Liver (tissue), 9 donors: ENCODE measurements around the gene TUBB6. TPM values are rescaled to one million over a fixed set of nuclear protein-coding genes. Genes with fewer than 3 reads are reported as not detected.

Experiments used
- DNase-seq: peaks from one replicate; pipeline ENCODE4 v3.0.0-alpha.2; 2017; ENCODE audit warnings: low spot score
- H3K27ac ChIP-seq, 2 donors: one replicate each; pipeline ENCODE4 v1.7.0; 2013; ENCODE audit warnings: inconsistent platforms in 2 of 2, low read length in 2 of 2, control low read depth in 1 of 2, low read depth in 1 of 2, mild to moderate bottlenecking in 1 of 2
- H3K27me3 ChIP-seq, 4 donors: one replicate each; pipeline versions ENCODE4 v1.6.1 to v1.7.0; 2013; ENCODE audit warnings: low read length in 3 of 4, inconsistent platforms in 1 of 4, mild to moderate bottlenecking in 1 of 4, moderate library complexity in 1 of 4; ENCODE audit not compliant: control insufficient read depth in 4 of 4, insufficient read depth in 4 of 4
- H3K36me3 ChIP-seq, 4 donors: one replicate each; pipeline versions ENCODE4 v1.6.1 to v1.7.0; 2013; ENCODE audit warnings: low read length in 3 of 4, mild to moderate bottlenecking in 3 of 4, low read depth in 1 of 4, moderate library complexity in 1 of 4; ENCODE audit not compliant: control insufficient read depth in 4 of 4, insufficient read depth in 3 of 4
- H3K4me1 ChIP-seq, 4 donors: one replicate each; pipeline versions ENCODE4 v1.6.1 to v1.7.0; 2013; ENCODE audit warnings: low read length in 3 of 4, mild to moderate bottlenecking in 3 of 4, moderate library complexity in 1 of 4; ENCODE audit not compliant: control insufficient read depth in 4 of 4, insufficient read depth in 4 of 4
- H3K4me3 ChIP-seq, 3 donors: one replicate each; pipeline versions ENCODE4 v1.6.1 to v1.7.0; 2013; ENCODE audit warnings: low read length in 3 of 3, control low read depth in 1 of 3, low read depth in 1 of 3, mild to moderate bottlenecking in 1 of 3
- H3K9ac ChIP-seq, 2 donors: one replicate each; pipeline ENCODE4 v1.7.0; 2013; ENCODE audit warnings: low read length in 2 of 2, mild to moderate bottlenecking in 2 of 2, moderate library complexity in 2 of 2, control low read depth in 1 of 2, low read depth in 1 of 2
- H3K9me3 ChIP-seq, 4 donors: one replicate each; pipeline versions ENCODE4 v1.6.1 to v1.7.0; 2013; ENCODE audit warnings: low read length in 3 of 4; ENCODE audit not compliant: control insufficient read depth in 4 of 4
- EGR1 ChIP-seq, 2 donors: IDR thresholded peaks; 2 replicates each; pipeline ENCODE4 v1.6.1; 2016 to 2018; ENCODE audit warnings: antibody characterized with exemption in 2 of 2, low read depth in 2 of 2
- FOXA1 ChIP-seq: IDR thresholded peaks from 2 replicates; pipeline ENCODE4 v1.6.1; 2016; ENCODE audit warnings: antibody characterized with exemption
- GABPA ChIP-seq, 2 donors: IDR thresholded peaks in 1 of 2; conservative IDR thresholded peaks in 1 of 2; 2 replicates each; pipeline ENCODE4 v1.6.1; 2016; ENCODE audit warnings: antibody characterized with exemption in 2 of 2, mild to moderate bottlenecking in 1 of 2, moderate library complexity in 1 of 2
- HNF4A ChIP-seq, 2 donors: conservative IDR thresholded peaks; 2 replicates each; pipeline ENCODE4 v1.6.1; 2016; ENCODE audit warnings: antibody characterized with exemption in 2 of 2, mild to moderate bottlenecking in 2 of 2
- JUND ChIP-seq, 2 donors: IDR thresholded peaks; 2 replicates each; pipeline ENCODE4 v1.6.1; 2016; ENCODE audit warnings: antibody characterized with exemption in 2 of 2
- NR2F2 ChIP-seq: IDR thresholded peaks from 2 replicates; pipeline ENCODE4 v1.6.1; 2016; ENCODE audit warnings: antibody characterized with exemption
- RXRA ChIP-seq, 2 donors: IDR thresholded peaks; 2 replicates each; pipeline ENCODE4 v1.6.1; 2017 to 2018; ENCODE audit warnings: antibody characterized with exemption in 2 of 2, mild to moderate bottlenecking in 1 of 2
- SP1 ChIP-seq: IDR thresholded peaks from 2 replicates; pipeline ENCODE4 v1.6.1; 2018; ENCODE audit warnings: antibody characterized with exemption, mild to moderate bottlenecking
- TAF1 ChIP-seq: conservative IDR thresholded peaks from 2 replicates; pipeline ENCODE4 v1.6.1; 2016; ENCODE audit warnings: antibody characterized with exemption, mild to moderate bottlenecking
- YY1 ChIP-seq: IDR thresholded peaks from 2 replicates; pipeline ENCODE4 v1.6.1; 2016; ENCODE audit warnings: antibody characterized with exemption, mild to moderate bottlenecking
- WGBS: extraction: QIAGEN DNeasy Blood & Tissue Kit; methylation state at CpG from one replicate; pipeline ENCODE4 v1.1.7; 2013; 5-methylcytosine and 5-hydroxymethylcytosine counted together
- polyA plus RNA-seq, 2 donors: library from polyadenylated mRNA; stranded (reverse) in 1 of 2; unstranded in 1 of 2; fragments of 200-250 nt in 1 of 2; fragments of >200 nt in 1 of 2; fragmentation: Nextera tagmentation in 1 of 2; extraction: Ambion mirVana in 1 of 2; gene quantifications; one replicate each; pipeline versions ENCODE4 v1.2.1 to v1.2.3, GENCODE V29; 2013 to 2015
- total RNA-seq, 2 donors: library from RNA; depleted of rRNA; stranded (reverse); fragments of >200 nt; gene quantifications; one replicate each; pipeline ENCODE4 v1.2.3, GENCODE V29; 2014
- TF ChIP-seq, protein P1 (sequence below): IDR thresholded peaks from 2 replicates; pipeline ENCODE4 v1.6.1; 2016; ENCODE audit warnings: antibody characterized with exemption
- TF ChIP-seq, protein P2 (sequence below): IDR thresholded peaks from 2 replicates; pipeline ENCODE4 v1.6.1; 2016; ENCODE audit warnings: antibody characterized with exemption
- TF ChIP-seq, protein P3 (sequence below): IDR thresholded peaks from 2 replicates; pipeline ENCODE4 v1.6.1; 2016; ENCODE audit warnings: antibody characterized with exemption
- TF ChIP-seq, protein P4 (sequence below): fragments of 150-350 bp; IDR thresholded peaks from 2 replicates; pipeline ENCODE4 v1.5.1; 2017; ENCODE audit warnings: improper control_type of control experiment, low read depth, low read length; ENCODE audit not compliant: missing input control
- donor health status: healthy.
- donor health status: healthy.
- donor health status: healthy.
- donor health status: healthy.
- donor health status: healthy.

TUBB6 gene
- total and polyA plus RNA-seq, 4 donors, result 5.5 to 347 (median 17.5) TPM

DNA sequence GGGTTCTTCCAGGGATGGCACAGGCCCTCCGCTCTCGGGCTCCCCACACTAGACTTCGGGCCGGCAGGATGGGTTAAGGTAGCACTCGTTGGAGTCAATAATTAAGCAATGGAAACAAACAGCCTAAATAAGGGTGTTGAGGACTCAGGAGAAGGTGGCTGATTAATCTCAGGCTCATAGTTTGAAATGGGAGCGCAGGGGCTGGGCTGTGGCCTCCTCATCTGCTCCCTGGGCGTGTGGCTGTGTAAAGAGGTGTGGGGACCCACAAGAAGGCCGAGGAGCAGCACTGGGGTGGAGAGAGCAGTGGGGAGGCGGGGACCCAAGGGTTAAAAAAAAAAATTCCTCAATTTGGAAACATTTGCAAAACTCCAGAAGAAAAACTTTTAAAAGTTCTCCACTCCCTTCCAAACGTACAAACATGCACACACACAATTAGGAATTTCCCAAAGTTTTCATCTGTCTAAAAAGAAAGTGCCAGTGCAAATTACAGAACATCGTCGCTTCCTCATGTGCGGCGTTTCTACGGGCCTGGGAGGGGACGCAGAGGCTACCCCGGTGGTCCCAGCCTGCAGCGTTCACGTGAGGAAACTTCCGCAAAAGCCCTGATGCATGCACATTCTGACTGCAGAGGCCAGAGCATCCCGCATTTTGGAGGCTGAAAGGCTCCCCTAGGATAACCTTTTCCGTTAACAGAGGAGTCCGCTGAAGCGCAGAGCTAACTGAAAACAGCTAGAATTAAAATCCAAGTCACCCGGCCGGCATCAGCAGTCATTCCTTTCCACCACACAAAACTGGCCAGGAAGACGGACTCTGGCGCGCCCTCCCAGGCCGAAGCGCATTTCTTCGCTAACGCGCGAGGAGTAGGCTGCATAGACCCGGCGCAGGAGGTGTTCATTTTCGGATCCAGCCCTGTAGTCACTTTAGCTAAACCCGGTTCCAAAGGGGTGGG, 1.0 kb upstream of the TUBB6 start:
- peak overlapping the region in 2 of 3 donors; percentile 26 to 62 for H3K4me3 ChIP-seq
- WGBS, result 15% methylated on average over 39 of the region's 39 CpGs
- H3K9ac ChIP-seq, result no peak overlapping the region
- peak; percentile 68 for DNase-seq
- peak overlapping the region; percentile 72 to 76 for H3K27ac ChIP-seq
- H3K4me1 ChIP-seq, result peaks cover 0 to 9% (median 7%) of the 10 kb centered on the region in 4 donors
- H3K9me3 ChIP-seq, result no peaks in the 10 kb centered on the region
- TF ChIP-seq JUND (IDR thresholded peaks at IDR 0.05) (no peak), TAF1 (no peak)
- H3K36me3 ChIP-seq, result peaks cover 0 to 3% (median 1%) of the 10 kb centered on the region in 4 donors
- peaks cover 0 to 8% (median 0%) of the 10 kb centered on the region in 4 donors for H3K27me3 ChIP-seq

DNA sequence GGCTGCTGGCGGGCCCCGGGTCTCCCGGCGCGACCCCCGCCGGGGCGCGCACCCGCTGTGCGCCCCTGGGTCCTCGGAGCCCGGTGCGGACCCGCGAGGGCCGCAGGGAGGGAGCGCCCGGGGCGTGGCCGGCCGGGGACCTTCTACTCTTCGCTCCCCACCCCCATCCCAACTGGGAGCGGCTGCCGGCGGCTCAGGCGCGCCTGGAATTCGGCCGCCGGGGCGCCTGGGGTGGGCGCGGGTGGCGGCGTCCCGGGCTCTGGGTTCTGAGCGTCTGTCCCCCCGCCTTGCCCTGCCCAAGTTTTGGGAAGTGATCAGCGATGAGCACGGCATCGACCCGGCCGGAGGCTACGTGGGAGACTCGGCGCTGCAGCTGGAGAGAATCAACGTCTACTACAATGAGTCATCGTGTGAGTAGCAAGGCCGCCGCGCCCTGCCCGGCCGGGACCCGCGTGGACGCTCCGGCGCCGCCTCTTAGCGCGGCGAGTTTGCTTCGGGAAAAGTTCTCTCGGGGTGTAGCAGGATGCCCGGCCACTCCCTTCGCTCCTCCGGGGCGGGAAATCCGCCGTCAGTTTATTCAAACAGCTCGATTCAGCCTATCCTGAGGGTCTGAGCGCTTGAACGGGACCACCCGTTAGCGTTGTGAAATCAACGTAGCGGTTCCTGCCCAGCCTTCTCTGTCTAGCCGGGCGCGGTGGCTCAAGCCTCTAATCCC, 502 bp downstream of the TUBB6 start:
- H3K27ac ChIP-seq, result peak overlapping the region; percentile 75 to 79
- peak overlapping the region; percentile 23 to 62 (median 33) for H3K4me3 ChIP-seq
- peaks cover 0 to 8% (median 0%) of the 10 kb centered on the region in 4 donors for H3K27me3 ChIP-seq
- H3K9me3 ChIP-seq, result peaks cover 0 to 4% (median 0%) of the 10 kb centered on the region in 4 donors
- no peak overlapping the region for H3K9ac ChIP-seq
- WGBS, result 3% methylated on average over 81 of the region's 81 CpGs
- TF ChIP-seq, protein P1, sequence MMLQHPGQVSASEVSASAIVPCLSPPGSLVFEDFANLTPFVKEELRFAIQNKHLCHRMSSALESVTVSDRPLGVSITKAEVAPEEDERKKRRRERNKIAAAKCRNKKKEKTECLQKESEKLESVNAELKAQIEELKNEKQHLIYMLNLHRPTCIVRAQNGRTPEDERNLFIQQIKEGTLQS, result no peak
- TF ChIP-seq JUND (IDR thresholded peaks at IDR 0.05), result peak; percentile 48 to 49
- H3K36me3 ChIP-seq, result peaks cover 0 to 7% (median 2%) of the 10 kb centered on the region in 4 donors
- peaks cover 0 to 9% (median 7%) of the 10 kb centered on the region in 4 donors for H3K4me1 ChIP-seq
- peak; percentile 73 for DNase-seq

DNA sequence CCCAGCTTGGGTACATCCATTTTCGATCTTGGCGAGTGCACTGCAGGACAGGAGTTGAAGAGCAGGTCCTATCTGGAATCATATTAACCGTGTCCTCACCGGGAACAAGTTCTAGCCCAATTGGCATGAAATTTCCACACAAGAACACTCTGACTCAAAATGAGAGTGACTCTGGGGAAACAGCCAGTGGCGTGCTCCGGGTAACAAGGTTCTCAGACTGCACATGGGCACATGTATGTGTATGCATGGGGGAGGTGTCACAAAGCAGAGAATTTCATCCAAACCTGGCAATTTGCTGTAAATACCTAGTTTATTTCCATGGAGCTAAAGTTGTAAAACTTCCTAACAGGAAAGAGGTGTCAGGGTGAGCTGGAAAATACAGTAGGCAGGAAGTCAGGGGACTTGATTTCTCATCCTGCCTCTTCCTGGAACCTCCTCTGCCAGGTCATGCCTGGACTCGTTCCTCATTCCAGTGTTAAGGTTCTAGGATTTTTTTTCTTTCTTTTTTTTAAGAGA, 1.7 kb downstream of the TUBB6 start:
- H3K27me3 ChIP-seq, result peaks cover 0 to 5% (median 0%) of the 10 kb centered on the region in 4 donors
- H3K36me3 ChIP-seq, result peaks cover 0 to 7% (median 2%) of the 10 kb centered on the region in 4 donors
- DNase-seq, result no peak
- H3K4me1 ChIP-seq, result peaks cover 0 to 9% (median 7%) of the 10 kb centered on the region in 4 donors
- H3K9ac ChIP-seq, result no peak overlapping the region
- 66% methylated on average over 7 of the region's 7 CpGs for WGBS
- TF ChIP-seq GABPA (IDR thresholded peaks at IDR 0.05 in 1 of 2, conservative IDR thresholded peaks at IDR 0.05 in 1 of 2) (no peak), EGR1 (IDR thresholded peaks at IDR 0.05; ENCODE audit: low read depth in 2 of 2) (no peak), YY1 (no peak), NR2F2 (no peak), RXRA (IDR thresholded peaks at IDR 0.05) (no peak), HNF4A (conservative IDR thresholded peaks at IDR 0.05) (no peak), SP1 (no peak), FOXA1 (no peak), JUND (IDR thresholded peaks at IDR 0.05) (no peak)
- TF ChIP-seq, protein P1, result no peak
- TF ChIP-seq, protein P2, sequence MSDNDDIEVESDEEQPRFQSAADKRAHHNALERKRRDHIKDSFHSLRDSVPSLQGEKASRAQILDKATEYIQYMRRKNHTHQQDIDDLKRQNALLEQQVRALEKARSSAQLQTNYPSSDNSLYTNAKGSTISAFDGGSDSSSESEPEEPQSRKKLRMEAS, result no peak
- TF ChIP-seq, protein P3, sequence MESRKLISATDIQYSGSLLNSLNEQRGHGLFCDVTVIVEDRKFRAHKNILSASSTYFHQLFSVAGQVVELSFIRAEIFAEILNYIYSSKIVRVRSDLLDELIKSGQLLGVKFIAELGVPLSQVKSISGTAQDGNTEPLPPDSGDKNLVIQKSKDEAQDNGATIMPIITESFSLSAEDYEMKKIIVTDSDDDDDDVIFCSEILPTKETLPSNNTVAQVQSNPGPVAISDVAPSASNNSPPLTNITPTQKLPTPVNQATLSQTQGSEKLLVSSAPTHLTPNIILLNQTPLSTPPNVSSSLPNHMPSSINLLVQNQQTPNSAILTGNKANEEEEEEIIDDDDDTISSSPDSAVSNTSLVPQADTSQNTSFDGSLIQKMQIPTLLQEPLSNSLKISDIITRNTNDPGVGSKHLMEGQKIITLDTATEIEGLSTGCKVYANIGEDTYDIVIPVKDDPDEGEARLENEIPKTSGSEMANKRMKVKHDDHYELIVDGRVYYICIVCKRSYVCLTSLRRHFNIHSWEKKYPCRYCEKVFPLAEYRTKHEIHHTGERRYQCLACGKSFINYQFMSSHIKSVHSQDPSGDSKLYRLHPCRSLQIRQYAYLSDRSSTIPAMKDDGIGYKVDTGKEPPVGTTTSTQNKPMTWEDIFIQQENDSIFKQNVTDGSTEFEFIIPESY, result no peak
- TF ChIP-seq, protein P4, sequence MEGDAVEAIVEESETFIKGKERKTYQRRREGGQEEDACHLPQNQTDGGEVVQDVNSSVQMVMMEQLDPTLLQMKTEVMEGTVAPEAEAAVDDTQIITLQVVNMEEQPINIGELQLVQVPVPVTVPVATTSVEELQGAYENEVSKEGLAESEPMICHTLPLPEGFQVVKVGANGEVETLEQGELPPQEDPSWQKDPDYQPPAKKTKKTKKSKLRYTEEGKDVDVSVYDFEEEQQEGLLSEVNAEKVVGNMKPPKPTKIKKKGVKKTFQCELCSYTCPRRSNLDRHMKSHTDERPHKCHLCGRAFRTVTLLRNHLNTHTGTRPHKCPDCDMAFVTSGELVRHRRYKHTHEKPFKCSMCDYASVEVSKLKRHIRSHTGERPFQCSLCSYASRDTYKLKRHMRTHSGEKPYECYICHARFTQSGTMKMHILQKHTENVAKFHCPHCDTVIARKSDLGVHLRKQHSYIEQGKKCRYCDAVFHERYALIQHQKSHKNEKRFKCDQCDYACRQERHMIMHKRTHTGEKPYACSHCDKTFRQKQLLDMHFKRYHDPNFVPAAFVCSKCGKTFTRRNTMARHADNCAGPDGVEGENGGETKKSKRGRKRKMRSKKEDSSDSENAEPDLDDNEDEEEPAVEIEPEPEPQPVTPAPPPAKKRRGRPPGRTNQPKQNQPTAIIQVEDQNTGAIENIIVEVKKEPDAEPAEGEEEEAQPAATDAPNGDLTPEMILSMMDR, result no peak
- peak overlapping the region in 1 of 2 donors; percentile 12 for H3K27ac ChIP-seq
- H3K4me3 ChIP-seq, result peak overlapping the region in 1 of 3 donors; percentile 14
- H3K9me3 ChIP-seq, result peaks cover 0 to 4% (median 0%) of the 10 kb centered on the region in 4 donors
